Neural progenitor cell (in vitro differentiated cells): ENCODE results near the gene PPP1R37. TPM values are rescaled to one million over a fixed set of nuclear protein-coding genes. Genes with fewer than 3 reads are reported as not detected.
A peak's percentile ranks its signal among the peaks of the same experiment; 100 is the strongest.

Experiments used
- DNase-seq: peaks from one replicate; pipeline ENCODE4 v3.0.0-alpha.2; 2016; ENCODE audit warnings: low spot score
- H2AFZ ChIP-seq: fragments of 200-600 bp; sonication (generic); replicated peaks from 2 replicates; pipeline ENCODE4 v1.6.1; 2016; ENCODE audit warnings: antibody characterized with exemption
- H3F3A ChIP-seq: fragments of 200-600 bp; sonication (generic); 2 replicates; pipeline ENCODE4 v1.6.1; 2016; ENCODE audit warnings: antibody characterized with exemption, low read depth
- H3K27ac ChIP-seq: fragments of 200-600 bp; sonication (generic); 2 replicates; pipeline ENCODE4 v1.5.1; 2016; ENCODE audit warnings: mild to moderate bottlenecking
- H3K27me3 ChIP-seq: fragments of 200-600 bp; sonication (generic); 2 replicates; pipeline ENCODE4 v1.6.1; 2016; ENCODE audit warnings: mild to moderate bottlenecking, moderate library complexity
- H3K36me3 ChIP-seq: fragments of 200-600 bp; sonication (generic); 2 replicates; pipeline ENCODE4 v1.5.1; 2016
- H3K4me1 ChIP-seq: fragments of 200-600 bp; sonication (generic); 2 replicates; pipeline ENCODE4 v1.6.1; 2016; ENCODE audit warnings: mixed run types
- H3K4me2 ChIP-seq: fragments of 200-600 bp; sonication (generic); 2 replicates; pipeline ENCODE4 v1.6.1; 2016
- H3K4me3 ChIP-seq: fragments of 200-600 bp; sonication (generic); 2 replicates; pipeline ENCODE4 v1.5.1; 2016
- H3K79me2 ChIP-seq: fragments of 200-600 bp; sonication (generic); 2 replicates; pipeline ENCODE4 v1.6.1; 2016; ENCODE audit warnings: low read depth
- H3K9ac ChIP-seq: fragments of 200-600 bp; sonication (generic); 2 replicates; pipeline ENCODE4 v1.6.1; 2016
- H3K9me3 ChIP-seq: fragments of 200-600 bp; sonication (generic); 2 replicates; pipeline ENCODE4 v1.5.1; 2016; ENCODE audit warnings: low read depth
- H4K20me1 ChIP-seq: fragments of 200-600 bp; sonication (generic); 2 replicates; pipeline ENCODE4 v1.6.1; 2016; ENCODE audit warnings: low read depth
- H3K27ac Mint-ChIP-seq: 3 replicates; pipeline ENCODE4 v1.8.0; 2021; ENCODE audit warnings: mixed read lengths
- H3K27me3 Mint-ChIP-seq: 2 replicates; pipeline ENCODE4 v1.8.0; 2022; ENCODE audit warnings: low read depth, mild to moderate bottlenecking, inconsistent platforms, moderate library complexity, mixed read lengths; ENCODE audit not compliant: insufficient read depth
- H3K36me3 Mint-ChIP-seq: 3 replicates; pipeline ENCODE4 v1.8.0; 2021; ENCODE audit warnings: mixed read lengths
- H3K4me1 Mint-ChIP-seq: 3 replicates; pipeline ENCODE4 v1.8.0; 2021; ENCODE audit warnings: mixed read lengths
- H3K4me3 Mint-ChIP-seq: 3 replicates; pipeline ENCODE4 v1.8.0; 2021; ENCODE audit warnings: mild to moderate bottlenecking, moderate library complexity, mixed read lengths
- H3K9me3 Mint-ChIP-seq: 3 replicates; pipeline ENCODE4 v1.8.0; 2020; ENCODE audit warnings: mixed read lengths
- EZH2 ChIP-seq: fragments of 200-600 bp; sonication (generic); IDR thresholded peaks from 2 replicates; pipeline ENCODE4 v1.6.1; 2017; ENCODE audit warnings: antibody characterized with exemption, mild to moderate bottlenecking, moderate library complexity
- EZH2phosphoT487 ChIP-seq: fragments of 200-600 bp; sonication (generic); IDR thresholded peaks from 2 replicates; pipeline ENCODE4 v1.6.1; 2017; ENCODE audit warnings: antibody characterized with exemption
- total RNA-seq: library from RNA; depleted of rRNA; stranded (reverse); fragments of >200 nt; gene quantifications from 2 replicates; pipeline ENCODE4 v1.2.3, GENCODE V29; 2015; ENCODE audit warnings: low replicate concordance
- TF ChIP-seq, protein P1 (sequence below): fragments of 200-600 bp; sonication (generic); IDR thresholded peaks from 2 replicates; pipeline ENCODE4 v1.5.1; 2017; ENCODE audit warnings: antibody characterized with exemption, mild to moderate bottlenecking

The PPP1R37 gene
- total RNA-seq, 1 donor from 2014 or later = 8.1 TPM

DNA sequence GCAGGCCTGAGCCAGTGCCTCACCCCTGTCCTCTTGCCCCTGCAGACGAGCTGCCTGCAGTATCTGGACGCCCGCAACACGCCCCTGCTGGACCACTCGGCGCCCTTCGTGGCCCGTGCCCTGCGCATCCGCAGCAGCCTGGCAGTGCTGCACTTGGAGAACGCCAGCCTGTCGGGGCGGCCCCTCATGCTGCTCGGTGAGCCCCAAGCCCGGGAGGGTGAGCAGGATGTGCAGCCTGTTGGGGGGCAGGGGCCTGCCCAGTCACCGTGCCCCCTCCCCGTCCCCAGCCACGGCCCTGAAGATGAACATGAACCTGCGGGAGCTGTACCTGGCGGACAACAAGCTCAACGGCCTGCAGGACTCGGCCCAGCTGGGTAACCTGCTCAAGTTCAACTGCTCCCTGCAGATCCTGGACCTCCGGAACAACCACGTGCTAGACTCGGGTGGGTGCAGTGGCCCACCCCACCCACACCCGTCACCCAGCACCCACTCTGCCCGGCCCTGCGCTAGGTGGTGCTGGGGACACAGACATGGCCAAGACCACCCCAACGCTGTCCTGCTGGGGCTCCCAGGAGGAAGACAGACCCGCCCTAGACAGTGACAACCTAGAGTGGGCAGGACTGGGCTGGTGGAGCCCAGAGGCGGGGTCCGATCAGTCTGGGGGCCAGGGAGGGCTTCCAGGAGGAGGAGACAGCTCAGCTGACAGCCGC is 49.2 kb downstream of the PPP1R37 start:
- Histone ChIP-seq H3K4me2 (no peak overlapping the region), H3K36me3 (no peaks in the 10 kb centered on the region), H3F3A (no peaks in the 10 kb centered on the region), H3K79me2 (peaks cover 7% of the 10 kb centered on the region), H2AFZ (no peak overlapping the region), H3K27ac (no peak overlapping the region), H3K9ac (no peak overlapping the region), H3K4me3 (no peak overlapping the region), H4K20me1 (peaks cover 20% of the 10 kb centered on the region), H3K9me3 (no peaks in the 10 kb centered on the region), H3K4me1 (peaks cover under 1% of the 10 kb centered on the region), H3K27me3 (no peaks in the 10 kb centered on the region)
- peaks cover 7% of the 10 kb centered on the region for H3K4me1 Mint-ChIP-seq
- no peaks in the 10 kb centered on the region for H3K9me3 Mint-ChIP-seq
- no peak for DNase-seq
- no peak overlapping the region for H3K27ac Mint-ChIP-seq
- H3K27me3 Mint-ChIP-seq = peaks cover 2% of the 10 kb centered on the region
- no peak overlapping the region for H3K4me3 Mint-ChIP-seq
- H3K36me3 Mint-ChIP-seq = peaks cover 7% of the 10 kb centered on the region
- TF ChIP-seq, protein P1, sequence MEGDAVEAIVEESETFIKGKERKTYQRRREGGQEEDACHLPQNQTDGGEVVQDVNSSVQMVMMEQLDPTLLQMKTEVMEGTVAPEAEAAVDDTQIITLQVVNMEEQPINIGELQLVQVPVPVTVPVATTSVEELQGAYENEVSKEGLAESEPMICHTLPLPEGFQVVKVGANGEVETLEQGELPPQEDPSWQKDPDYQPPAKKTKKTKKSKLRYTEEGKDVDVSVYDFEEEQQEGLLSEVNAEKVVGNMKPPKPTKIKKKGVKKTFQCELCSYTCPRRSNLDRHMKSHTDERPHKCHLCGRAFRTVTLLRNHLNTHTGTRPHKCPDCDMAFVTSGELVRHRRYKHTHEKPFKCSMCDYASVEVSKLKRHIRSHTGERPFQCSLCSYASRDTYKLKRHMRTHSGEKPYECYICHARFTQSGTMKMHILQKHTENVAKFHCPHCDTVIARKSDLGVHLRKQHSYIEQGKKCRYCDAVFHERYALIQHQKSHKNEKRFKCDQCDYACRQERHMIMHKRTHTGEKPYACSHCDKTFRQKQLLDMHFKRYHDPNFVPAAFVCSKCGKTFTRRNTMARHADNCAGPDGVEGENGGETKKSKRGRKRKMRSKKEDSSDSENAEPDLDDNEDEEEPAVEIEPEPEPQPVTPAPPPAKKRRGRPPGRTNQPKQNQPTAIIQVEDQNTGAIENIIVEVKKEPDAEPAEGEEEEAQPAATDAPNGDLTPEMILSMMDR = no peak
- TF ChIP-seq EZH2phosphoT487 = no peak
- no peak for TF ChIP-seq EZH2

DNA sequence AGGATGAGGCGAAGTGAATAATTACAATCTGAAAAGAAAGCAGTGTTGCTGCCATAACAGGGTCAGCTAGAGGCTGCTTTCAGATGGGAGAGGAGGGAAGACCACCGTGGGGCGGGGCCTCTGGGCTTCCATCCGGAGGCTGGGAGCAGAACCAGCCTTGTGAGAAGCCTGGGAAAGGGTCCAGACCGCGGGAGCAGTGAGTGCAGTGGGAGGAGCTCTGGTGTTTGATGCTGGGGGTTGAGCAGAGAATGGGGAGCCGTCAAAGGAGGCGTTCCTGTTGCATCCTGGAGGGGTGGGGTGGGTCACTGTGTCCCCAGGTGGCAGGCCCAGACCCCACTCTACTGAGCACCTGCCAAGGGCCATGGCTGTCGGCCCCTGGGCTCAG is 49.7 kb downstream of the PPP1R37 start:
- H3K9me3 Mint-ChIP-seq = no peaks in the 10 kb centered on the region
- TF ChIP-seq, protein P1 = no peak
- TF ChIP-seq EZH2phosphoT487 (no peak), EZH2 (no peak)
- Histone ChIP-seq H3K79me2 (peaks cover 5% of the 10 kb centered on the region), H3K4me1 (no peaks in the 10 kb centered on the region), H3K27ac (no peak overlapping the region), H3K4me2 (no peak overlapping the region), H3F3A (no peaks in the 10 kb centered on the region), H3K36me3 (no peaks in the 10 kb centered on the region), H2AFZ (no peak overlapping the region), H3K4me3 (no peak overlapping the region), H3K27me3 (no peaks in the 10 kb centered on the region), H4K20me1 (peaks cover 14% of the 10 kb centered on the region), H3K9me3 (no peaks in the 10 kb centered on the region), H3K9ac (no peak overlapping the region)
- H3K4me1 Mint-ChIP-seq = peaks cover 4% of the 10 kb centered on the region
- no peak overlapping the region for H3K4me3 Mint-ChIP-seq
- H3K27ac Mint-ChIP-seq = peak overlapping the region; percentile 46
- H3K27me3 Mint-ChIP-seq = peaks cover 2% of the 10 kb centered on the region
- no peak for DNase-seq
- peaks cover 7% of the 10 kb centered on the region for H3K36me3 Mint-ChIP-seq

DNA sequence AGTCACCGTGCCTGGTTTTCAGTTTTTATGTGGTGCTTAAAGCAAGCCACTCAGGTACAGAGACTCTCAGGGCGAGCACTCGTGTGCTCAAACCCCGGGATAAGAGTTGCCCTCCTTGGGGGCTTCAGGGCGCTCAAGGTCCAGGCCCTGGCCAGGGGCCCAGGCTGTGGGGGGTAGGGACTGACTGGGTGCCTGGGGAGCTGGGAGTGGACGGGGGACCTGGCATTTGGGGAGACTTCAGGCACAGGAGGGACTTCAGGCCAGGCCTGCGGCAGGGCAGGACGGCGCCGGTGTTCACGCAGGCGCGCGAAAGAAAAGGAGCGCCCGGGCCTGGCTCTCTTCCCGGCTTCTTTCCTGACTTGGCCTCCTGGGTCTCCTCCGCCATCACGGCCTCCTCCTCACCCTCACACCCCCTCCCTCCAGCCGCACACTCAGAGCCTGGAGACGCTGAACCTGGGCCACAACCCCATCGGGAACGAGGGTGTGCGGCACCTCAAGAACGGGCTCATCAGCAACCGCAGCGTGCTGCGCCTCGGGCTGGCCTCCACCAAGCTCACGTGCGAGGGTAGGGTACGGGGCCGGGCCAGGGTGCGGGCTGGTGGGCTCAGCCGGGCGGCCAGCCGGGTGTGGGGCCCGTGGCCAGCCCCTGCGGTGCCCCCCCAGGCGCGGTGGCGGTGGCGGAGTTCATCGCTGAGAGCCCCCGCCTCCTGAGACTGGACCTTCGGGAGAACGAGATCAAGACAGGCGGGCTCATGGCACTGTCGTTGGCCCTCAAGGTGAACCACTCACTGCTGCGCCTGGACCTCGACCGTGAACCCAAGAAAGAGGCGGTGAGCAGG is 51.7 kb downstream of the PPP1R37 start:
- Histone ChIP-seq H3K4me2 (no peak overlapping the region), H3K36me3 (no peaks in the 10 kb centered on the region), H3F3A (no peaks in the 10 kb centered on the region), H3K9me3 (no peaks in the 10 kb centered on the region), H3K4me1 (no peaks in the 10 kb centered on the region), H4K20me1 (peaks cover 6% of the 10 kb centered on the region), H3K79me2 (no peaks in the 10 kb centered on the region), H3K27ac (no peak overlapping the region), H3K9ac (no peak overlapping the region), H3K4me3 (no peak overlapping the region), H3K27me3 (no peaks in the 10 kb centered on the region), H2AFZ (no peak overlapping the region)
- no peak for DNase-seq
- H3K9me3 Mint-ChIP-seq = no peaks in the 10 kb centered on the region
- H3K4me3 Mint-ChIP-seq = no peak overlapping the region
- peaks cover 8% of the 10 kb centered on the region for H3K27me3 Mint-ChIP-seq
- no peaks in the 10 kb centered on the region for H3K4me1 Mint-ChIP-seq
- H3K36me3 Mint-ChIP-seq = peaks cover 7% of the 10 kb centered on the region
- no peak for TF ChIP-seq EZH2
- TF ChIP-seq, protein P1 = no peak
- TF ChIP-seq EZH2phosphoT487 = no peak
- H3K27ac Mint-ChIP-seq = no peak overlapping the region
